Astrocyte (in vitro differentiated cells and primary cell): ENCODE results near the gene PCDHGC3.

Experiments
- CTCF ChIP-seq: IDR thresholded peaks from 2 replicates; pipeline ENCODE4 v1.5.1; 2011; ENCODE audit warnings: low read depth, mild to moderate bottlenecking, inconsistent platforms, low read length, moderate library complexity; ENCODE audit not compliant: insufficient read depth
- EZH2 ChIP-seq: IDR thresholded peaks from 2 replicates; pipeline ENCODE4 v1.6.1; 2012; ENCODE audit warnings: mild to moderate bottlenecking, low read length, inconsistent platforms; ENCODE audit not compliant: insufficient read depth

GRCh38 chr5:141437221-141437620 lies 38.5 kb upstream of the PCDHGC3 start:
- TF ChIP-seq CTCF (no peak), EZH2 (no peak)
